GM21447 (cell line): ENCODE results near the gene SERTAD1.
"Not testable (repeated sequence)": the region's sequence is repeated elsewhere in the genome, so short reads cannot be mapped to it uniquely, and the experiment has no call there.

Experiments
- ATAC-seq: cut with Tn5 transposase; IDR thresholded peaks from one replicate; pipeline ENCODE4 v1.9.1; 2021; ENCODE audit not compliant: unreplicated experiment

Gene SERTAD1

DNA sequence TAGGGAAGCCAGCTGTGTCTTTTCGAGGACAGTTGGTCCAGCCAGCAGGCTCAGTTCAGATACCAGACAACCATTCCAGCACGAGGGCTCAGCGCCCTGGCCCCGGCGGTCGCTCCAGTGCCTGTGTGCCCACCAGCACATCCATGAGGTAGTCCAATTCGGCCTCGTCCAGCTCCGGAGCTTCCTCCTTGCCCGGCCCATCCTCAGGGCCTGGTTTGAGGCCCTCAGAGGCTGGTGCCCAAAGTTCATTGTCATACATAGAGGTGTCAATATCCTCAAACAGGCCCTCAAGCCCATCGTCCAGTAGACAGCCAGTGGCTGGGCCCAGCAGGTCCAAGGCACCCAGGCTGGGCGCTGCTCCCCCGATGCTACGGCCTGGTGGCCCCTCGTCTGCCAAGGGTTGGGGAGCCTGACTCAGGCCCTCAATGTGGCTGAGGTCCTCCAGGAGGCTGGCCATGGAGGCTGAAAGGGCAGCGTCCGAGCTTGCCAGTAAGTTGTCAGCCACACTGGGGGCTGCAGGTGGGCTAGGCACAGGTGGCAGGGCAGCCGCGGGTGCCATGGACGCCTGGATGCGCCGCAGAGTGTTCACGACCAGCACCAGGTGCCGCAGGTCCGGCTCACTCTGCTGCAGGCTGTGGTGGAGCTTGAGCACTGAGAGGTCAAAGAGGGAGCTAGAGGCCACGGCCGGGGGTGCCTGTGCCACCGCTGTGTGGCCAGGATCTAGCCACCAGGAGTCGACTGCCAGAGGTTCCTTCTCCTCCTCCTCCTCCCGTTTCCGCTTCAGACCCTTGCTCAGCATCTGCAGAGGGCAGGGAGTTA is 2.8 kb downstream of the SERTAD1 start:
- ATAC-seq = no peak

GRCh38 chr19:40421993-40422747 is 3.6 kb downstream of the SERTAD1 start:
- ATAC-seq = no peak

GRCh38 chr19:40420766-40421765 is 4.7 kb downstream of the SERTAD1 start:
- peak; percentile 37 for ATAC-seq

- ATAC-seq = no peak
These were observed 5.4 kb downstream of the SERTAD1 start for GRCh38 chr19:40420451-40420765.

- ATAC-seq = no peak
These were observed 6.0 kb downstream of the SERTAD1 start for GRCh38 chr19:40419780-40420179.

GRCh38 chr19:40419066-40419612 is 6.7 kb downstream of the SERTAD1 start:
- ATAC-seq = no peak

GRCh38 chr19:40418040-40418439 is 7.8 kb downstream of the SERTAD1 start:
- no peak for ATAC-seq

GRCh38 chr19:40417643-40417981 is 8.2 kb downstream of the SERTAD1 start:
- ATAC-seq = no peak

GRCh38 chr19:40416918-40417642 is 8.7 kb downstream of the SERTAD1 start:
- ATAC-seq = no peak

GRCh38 chr19:40415768-40416167 is 10.0 kb downstream of the SERTAD1 start:
- ATAC-seq = no peak

DNA sequence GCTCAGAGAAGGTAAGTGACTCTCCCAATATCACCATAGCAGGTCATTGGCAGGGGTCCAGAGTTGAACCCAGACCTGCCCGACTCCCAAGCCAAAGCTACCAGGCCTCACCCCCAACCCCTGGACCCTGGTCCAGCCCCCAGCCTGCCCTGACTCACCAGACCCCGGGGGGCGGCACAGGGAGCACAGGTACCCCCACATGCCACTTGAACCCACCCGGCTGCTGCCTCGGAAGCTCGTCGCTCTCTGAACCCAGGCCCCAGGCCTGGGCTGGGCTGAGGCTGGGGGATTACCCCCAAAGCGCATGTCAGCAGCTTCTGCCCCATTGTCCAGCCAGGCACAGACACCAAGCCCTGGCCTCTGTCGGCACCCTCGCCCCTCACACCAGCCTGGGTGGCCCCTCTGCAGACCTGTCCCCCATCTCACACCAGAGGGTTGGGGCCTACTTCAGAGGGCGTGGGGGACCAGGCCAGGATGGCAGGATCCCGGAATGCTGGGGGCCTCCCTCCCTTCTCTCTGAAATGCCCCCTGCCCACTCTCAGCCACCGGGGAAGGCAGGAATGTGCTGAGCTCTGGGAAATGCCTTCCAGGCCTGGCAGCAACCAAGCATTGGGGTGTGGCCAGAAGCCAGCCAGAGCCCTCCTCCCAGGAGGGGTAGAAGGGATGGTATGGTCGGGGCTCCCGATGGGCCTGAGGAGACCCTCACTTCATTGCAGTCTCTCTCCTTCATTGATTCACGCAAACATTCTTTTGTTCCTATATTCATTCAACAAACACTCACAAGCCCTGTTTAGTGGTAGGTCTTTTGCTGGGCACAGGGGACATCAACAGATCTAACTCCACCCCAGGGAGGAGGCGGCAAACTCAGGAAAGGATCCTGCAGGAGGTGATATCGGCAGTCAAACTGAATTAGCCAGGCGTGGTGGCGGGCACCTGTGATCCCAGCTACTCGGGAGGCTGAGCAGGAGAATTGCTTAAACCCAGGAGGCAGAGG is 11.0 kb downstream of the SERTAD1 start:
- no peak for ATAC-seq

DNA sequence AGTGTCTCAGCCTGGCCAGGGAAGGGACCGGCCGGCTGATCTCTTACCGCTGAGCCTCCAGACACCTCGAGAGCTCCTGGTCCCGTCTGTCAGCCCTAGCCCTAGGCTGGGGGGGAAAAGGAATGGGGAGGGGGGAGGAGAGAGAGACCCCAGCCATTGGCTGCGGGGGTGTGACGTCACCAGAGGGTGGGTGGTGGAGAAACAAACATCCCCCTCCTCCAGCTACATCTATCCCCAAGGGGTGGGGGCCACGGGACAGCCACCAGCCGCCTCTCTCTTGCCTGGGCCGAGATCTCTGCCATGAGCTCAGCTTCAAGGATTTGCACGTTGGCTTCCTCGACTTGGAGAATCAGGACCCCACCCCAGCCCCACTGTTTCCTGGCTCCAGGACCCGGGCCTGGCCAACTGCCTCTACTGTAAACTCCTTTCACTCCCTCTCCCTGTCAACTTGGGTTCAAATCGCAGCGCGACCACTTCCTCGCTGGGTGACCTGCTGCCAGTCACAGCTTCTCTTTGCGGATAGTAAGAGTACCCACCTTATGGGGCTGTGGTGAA is 12.4 kb downstream of the SERTAD1 start, which contains the start of gene PRX:
Gene PRX, minus strand, starts transcription at position 88 of the 555 bp plus-strand sequence. CDS start 5,446 bp downstream, outside the sequence.
- no peak for ATAC-seq

DNA sequence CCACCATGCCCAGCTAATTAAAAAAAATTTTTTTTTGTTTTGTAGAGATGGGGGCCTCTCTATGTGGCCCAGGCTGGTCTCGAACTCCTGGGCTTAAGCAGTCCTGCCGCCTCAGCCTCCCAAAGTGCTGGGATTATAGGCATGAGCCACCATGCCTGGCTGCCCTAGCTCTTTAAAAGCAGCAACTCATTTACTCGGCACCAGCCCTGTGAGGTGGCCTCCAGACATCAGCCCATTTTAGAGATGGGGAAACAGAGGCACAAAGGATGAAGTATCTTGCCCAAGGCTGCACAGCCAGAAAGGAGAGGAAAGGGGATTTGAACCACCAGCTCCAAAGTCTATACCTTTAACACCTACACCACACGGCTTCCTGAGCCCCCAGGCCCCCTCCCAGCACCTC is 12.9 kb downstream of the SERTAD1 start:
- ATAC-seq = no peak

DNA sequence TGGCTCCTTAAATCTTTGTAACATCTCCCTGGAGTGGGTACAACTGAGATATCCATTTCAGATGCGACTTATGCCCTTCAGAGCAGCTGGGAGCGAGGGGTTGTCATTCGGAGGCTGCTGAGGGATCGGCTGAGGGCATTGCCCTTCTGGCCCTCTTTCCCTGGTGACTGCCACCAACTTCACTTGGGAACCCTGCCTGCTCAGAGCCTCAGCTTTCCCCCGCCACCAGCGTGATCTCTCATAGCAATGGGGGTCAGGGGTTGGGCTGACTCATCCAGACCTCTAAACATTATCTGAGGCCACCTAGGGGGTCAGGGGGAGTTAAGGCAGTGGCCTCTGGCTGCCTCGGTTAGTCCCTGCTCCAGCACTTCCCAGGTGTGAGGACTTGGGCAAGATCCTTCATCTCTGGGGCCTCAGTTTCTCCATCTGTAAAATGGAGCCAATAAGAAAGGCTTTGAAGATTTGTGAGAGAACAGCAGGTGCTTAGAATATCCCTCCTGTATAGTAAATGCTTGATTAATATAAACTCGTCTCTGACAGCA is 13.8 kb downstream of the SERTAD1 start:
- ATAC-seq = no peak

GRCh38 chr19:40411125-40411842 is 14.5 kb downstream of the SERTAD1 start:
- no peak for ATAC-seq

DNA sequence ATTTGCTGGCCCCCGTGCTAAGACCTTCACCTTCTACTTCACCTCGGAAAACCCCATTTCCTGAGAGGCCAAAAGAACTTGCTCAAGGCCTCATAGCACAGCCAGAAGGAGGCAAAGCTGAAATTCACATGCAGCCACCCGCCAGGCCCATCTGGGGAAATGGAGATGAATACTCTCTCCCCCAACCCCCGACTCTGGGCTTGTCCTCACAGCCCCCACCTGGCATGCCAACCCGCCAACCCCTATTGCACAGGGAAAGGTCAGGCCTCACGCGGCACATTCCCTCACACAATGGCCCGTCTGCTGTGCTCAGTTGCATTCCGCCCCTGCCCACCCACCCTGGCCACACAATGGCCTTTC is 15.8 kb downstream of the SERTAD1 start:
- ATAC-seq = no peak

DNA sequence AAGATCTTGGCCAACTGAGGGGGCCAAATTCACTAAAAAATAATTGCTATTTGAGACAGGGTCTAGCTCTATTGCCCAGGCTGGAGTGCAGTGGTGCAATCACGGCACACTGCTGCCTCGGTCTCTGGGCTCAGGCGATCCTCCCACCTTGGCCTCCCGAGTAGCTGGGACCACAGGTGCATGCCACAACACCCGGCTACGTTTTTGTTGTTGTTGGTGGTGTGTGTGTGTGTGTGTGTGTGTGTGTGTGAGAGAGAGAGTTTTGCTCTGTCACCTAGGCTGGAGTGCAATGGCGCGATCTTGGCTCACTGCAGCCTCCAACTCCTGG is 17.2 kb downstream of the SERTAD1 start:
- ATAC-seq = not testable (repeated sequence)
